HG02623 (cell line): ENCODE data around the gene HAUS7.

ENCODE experiments used
- ATAC-seq: cut with Tn5 transposase; IDR thresholded peaks from one replicate; pipeline ENCODE4 v1.9.1; 2021; ENCODE audit warnings: moderate library complexity; ENCODE audit not compliant: unreplicated experiment

HAUS7 gene

DNA sequence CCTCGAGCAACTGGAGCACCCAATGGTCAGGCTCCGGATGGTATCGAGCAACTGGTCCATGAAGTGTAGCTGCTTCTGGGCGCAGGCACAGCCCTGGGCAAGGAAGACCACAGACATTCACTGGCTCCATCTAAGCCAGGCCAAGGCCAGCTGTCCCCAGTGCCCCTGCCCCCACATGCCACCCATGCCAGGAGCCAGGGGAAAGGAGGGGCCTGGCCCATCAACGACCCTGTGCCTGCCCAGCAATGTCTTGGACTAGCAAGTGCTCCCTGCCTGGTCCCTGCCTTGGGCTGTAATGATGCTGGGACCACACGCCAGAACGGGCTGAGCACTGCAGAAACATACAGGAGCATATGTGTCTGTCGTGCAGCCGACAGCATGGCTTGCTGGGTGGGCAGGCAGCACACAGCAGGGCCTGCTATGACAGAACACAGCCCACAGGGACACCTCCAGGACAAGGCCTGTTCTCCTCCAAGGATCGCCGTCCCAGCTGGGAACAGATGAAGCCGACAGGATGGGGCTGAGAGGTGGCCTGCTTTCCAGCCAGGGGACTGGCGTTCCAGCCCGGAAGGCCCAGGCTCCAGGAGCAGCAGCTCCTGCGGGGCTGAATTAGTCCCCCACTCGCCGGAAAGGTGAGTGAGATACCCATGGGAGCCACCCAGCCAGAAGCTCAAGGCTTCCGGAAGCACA, 13.1 kb downstream of the HAUS7 start:
- ATAC-seq: no peak

DNA sequence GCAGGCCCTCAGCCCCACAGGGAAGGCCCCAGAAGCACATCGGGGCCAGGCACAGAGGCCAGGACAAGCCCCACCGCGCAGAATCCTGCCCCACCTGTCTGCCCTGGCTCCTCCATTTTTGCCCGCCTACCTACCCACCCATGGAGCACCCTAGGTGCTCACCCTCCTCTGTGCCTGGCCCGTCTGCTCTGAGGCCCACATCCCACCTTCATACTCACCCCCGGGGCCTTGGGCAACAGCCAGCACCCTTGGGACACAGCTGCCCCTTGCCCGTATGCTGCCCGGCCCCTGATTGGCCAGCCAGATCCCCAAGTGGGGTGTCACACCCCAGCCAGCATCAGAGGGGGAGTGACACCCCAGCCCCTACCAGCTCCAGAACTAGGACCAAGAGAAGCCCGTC, 13.7 kb downstream of the HAUS7 start:
- no peak for ATAC-seq

- ATAC-seq: no peak
Measured at GRCh38 chrX:153456161-153456560, 14.2 kb downstream of the HAUS7 start.

DNA sequence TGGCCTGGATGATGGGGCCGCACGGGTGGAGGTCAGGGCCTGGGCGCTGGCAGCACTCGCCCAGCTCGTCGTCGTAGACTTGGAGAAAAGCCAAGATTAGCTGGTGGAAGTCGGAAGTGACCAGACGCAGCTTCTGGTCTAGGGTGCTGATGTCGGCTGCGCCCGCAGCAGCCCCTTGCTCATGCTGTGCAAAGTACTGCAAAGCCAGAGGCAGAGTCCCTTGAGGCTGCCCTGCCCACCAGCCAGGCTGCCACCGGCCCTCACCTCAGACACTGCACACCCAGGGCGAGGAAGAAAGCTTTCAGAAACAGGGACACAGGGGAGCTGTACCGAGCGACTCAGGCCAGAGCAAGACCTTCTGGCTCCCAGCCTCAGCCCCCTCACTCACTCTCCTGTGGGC, 14.8 kb downstream of the HAUS7 start:
- ATAC-seq: no peak

- no peak for ATAC-seq
Measured at GRCh38 chrX:153454901-153455550, 15.3 kb downstream of the HAUS7 start.

- no peak for ATAC-seq
Measured at GRCh38 chrX:153450949-153451277, 19.5 kb downstream of the HAUS7 start.

DNA sequence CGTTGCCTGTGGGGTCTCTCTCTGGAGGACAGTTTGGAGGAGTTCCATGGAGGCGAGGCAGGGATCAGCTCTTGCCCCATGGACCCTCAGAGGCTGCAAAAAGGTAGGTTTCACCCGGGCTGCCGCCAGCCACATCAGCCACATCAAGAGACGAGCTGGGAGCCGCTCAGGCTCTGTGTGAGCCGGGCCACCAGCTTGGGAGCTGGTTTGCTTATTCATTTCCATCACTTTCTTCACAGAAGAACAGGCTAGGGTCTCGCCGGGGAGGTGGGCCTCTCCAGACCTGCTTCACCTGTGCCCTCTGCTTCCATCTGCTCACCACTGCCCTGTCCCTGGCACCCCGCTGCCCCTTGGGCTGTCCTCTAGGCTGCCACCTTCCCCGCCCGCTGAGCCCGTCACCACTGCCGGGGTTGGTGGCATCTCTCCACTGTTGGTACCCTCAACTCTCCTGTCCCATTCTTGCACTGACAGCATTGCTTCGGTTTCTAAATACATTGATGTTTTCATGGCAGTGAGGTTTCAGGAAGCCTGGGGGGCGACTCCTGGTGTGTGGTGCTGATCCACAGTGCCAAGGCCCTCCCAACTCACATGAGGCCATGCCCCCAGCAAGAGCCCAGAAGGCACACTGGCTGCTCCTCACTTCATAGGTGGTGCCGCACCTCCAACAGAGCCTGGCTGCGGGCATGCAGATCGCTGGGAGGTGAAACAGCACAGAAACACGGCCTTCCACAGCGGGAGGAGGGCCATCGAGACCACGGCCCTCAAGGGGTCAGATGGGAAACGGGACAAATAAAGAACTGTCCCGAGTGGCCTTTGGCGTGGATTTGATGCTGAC, 20.0 kb downstream of the HAUS7 start:
- ATAC-seq: no peak

DNA sequence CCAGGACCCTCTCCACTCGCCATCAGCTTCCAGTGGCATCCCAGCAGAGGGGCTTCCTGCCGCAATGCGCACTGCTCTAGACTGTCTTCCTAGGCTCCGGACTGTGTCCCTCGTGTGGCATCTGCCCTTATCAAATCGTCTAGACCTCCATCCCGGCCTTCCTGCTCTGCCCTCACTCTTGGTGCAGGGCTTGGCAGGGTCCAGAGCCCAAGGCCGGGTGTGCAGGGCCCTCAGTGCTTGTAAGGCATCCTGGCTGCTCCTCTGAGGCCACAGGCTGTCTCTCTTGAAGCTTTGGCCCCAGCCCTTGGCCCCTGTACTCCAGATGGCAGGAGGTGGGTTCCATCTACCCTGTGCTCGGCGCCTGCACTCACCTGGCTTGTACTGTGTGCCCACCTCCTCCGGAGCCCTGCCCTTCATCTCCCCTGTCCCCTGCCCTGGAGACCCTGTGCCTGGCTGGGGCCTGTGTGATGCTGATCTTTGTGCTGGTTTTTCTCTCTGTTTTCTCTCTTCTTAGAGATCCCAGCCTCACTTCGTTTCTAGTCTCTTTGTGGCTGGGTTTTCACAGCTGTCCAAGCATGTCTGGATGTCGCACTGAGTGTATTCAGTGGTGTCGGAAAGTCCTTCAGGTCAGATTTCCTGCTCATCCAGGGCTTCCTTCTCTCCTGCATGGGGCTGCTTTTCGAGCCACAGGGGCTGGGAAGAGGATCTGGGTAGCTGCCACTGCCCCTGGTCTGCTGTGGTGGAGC, 20.8 kb downstream of the HAUS7 start:
- no peak for ATAC-seq

DNA sequence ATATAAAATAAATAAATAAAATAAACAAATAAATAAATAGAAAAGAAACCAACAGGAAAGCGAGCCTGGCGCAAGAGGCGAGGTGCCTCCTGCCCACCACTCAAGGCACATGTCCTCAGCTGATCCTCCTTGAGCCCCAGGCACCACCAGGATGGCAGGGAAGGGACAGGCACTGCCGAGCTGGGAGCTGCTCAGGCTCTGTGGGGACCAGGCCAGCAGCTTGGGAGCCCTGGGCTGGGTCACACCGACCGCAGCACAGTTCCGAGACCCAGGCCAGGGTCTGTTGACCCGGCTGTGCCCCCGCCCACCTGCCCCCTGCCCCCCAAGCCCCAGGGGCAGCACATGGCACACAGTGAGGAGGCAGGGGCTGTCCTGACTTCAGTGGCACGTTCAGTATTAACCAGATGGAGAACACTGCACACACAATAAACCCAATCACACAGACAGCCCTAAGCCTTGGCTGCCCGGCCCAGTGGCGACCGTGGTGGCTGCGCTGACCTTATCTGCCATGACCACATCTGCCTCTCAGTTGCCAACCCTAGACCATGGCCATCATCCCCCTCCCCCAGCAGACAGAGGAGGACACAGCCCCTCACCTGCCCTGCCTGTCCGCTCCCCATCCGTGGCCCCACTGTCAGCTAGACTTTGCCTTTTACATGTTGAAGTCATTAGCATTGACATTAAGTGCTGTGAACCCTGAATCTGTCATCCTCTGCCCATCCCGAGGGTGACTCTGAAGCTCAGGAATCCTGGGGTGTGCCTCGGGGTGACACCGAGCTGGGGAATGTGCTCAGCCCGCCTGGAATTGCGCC, 21.6 kb downstream of the HAUS7 start:
- no peak for ATAC-seq

DNA sequence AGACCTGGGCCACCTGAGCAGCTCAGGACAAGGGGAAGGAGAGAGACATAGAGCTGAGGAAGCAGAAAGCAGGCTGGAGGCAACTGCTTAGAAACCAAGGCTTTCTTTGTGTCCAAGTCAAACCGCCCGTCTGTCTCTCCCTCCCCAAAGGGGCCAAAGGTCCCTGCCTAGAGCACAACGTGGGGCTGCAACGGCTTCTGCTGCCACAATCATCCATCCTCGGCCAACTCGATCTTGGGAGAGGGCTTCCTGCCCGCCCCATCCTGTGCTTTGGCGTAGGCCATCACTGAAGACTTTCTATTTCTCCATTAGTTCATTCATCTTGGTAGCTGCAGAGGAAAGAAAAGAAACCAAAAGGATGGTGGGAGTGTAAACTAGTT, 22.8 kb downstream of the HAUS7 start:
- ATAC-seq: no peak

DNA sequence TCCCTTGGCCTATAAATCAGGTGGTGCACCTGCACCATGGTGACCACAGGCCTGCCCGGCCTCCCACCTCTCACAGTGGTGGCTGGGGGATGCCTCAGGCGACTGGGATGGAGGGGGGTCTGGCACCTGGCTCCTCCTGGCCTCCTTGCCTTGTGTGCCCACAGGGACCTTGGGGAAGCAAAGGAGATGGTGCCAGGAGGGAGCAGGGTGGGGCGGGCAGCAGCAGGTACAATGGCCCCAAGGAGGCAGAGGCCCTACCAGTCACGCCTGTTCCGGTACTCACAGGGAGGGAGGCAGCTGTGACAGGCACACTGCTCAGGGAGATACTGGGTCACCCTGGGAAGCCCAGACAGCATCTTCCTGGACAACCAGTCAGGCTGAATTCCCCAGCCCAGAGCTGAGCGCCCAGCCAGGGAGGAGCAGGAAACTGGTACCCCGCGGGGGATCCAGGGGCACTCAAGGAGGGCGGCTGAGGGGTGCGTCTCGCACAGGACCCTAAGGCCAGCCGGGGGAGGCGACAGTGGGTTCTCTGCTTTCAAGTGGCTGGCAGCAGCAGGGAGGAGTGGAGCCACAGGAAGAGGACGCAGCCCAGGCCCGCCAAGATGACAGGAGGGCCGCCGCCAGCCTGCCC, 23.3 kb downstream of the HAUS7 start:
- ATAC-seq: no peak

- no peak for ATAC-seq
Measured at GRCh38 chrX:153446636-153446936, 23.8 kb downstream of the HAUS7 start.

- ATAC-seq: no peak
Measured at GRCh38 chrX:153445856-153446635, 24.3 kb downstream of the HAUS7 start, which contains the start of gene TREX2. TREX2 (minus strand) TSS chrX:153446056; CDS start chrX:153445430, 626 bp downstream.

- no peak for ATAC-seq
Measured at GRCh38 chrX:153445106-153445855, 25.1 kb downstream of the HAUS7 start.

GRCh38 chrX:153444333-153445011, 25.9 kb downstream of the HAUS7 start:
- no peak for ATAC-seq

DNA sequence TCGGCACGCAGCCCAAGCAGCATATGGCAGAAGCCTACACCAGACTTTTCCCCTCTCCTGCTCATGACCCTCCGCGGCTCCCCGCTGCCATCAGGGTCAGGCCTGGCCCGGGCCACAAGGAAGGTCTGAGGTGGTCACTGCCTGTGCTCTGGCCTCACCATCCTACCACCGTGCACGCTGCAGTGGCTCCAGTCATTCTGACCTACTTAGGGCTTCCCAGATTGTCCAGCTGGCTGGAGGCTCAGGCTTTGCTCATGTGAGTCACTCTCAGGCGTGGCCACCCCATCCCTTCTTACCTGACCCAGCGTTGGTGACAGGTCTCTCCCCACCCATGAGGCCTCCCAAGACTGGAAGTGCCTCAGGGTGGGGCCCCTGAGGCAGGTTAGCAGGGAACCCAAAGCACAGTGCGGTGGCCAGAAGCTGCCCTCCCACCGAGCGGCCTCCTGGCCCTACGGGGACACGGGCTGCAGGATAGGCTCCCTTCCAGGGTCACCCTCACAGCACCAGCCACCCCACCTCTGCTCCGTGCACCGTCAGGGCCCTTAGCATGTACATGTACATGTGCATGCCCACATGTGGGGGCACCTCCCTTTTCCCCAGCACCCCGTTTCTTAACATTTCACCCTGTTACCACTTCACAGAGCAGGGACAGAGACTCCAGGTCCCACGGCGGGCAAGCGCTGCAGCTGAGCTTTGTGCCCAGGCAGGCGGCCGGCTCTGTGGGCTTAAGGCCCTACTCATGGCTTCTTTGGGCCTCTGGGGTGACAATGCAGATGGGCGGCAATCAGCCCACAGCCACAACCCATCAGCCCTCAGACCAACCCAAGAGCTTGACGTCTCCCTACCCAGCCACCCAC, 26.7 kb downstream of the HAUS7 start:
- ATAC-seq: no peak

- ATAC-seq: no peak
Measured at GRCh38 chrX:153442463-153442862, 27.9 kb downstream of the HAUS7 start.
